Erythroblast (primary cell): ENCODE results near the gene PCDH19.

Experiments
- GATA1 ChIP-seq: IDR thresholded peaks from 2 replicates; pipeline ENCODE4 v1.6.1; 2011; ENCODE audit warnings: low read depth, mild to moderate bottlenecking, control low read depth, low read length, moderate library complexity
- POLR2A ChIP-seq: IDR thresholded peaks from 2 replicates; pipeline ENCODE4 v1.6.1; 2011; ENCODE audit warnings: mild to moderate bottlenecking, low read length

DNA sequence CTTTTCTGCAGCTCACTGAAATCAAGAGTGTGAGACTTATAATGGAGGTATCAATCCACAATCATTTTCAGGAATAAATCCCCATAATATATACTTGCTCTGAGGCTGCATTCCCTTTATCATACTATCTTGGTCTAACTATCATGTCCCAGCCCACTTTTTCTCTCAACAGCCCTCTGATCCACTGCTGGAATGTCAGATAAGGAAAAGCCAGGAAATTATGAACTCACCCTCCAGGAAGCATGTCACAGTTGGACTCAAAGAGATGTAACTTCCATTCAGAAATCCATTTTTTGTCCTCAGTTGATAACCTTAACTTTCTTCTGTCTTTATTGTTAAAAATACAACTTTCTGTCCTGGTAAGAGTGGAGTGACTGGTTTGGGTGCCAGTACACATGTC is 144.9 kb downstream of the PCDH19 start:
- TF ChIP-seq POLR2A: no peak
- TF ChIP-seq GATA1: no peak
